Thyroid gland (tissue), 4 donors: ENCODE results near the gene SURF1.

Experiments used
- CTCF ChIP-seq, 6 experiments: fragments of 200-600 bp in 3 of 6; fragments of 450-650 bp in 3 of 6; sonication (generic) in 3 of 6; IDR thresholded peaks; one replicate each; pipeline ENCODE4 v1.5.1; 2016 to 2019; ENCODE audit warnings: antibody characterized with exemption in 6 of 6, mild to moderate bottlenecking in 2 of 6, inconsistent platforms in 1 of 6, moderate library complexity in 1 of 6
- POLR2A ChIP-seq, 2 donors: fragments of 450-650 bp; IDR thresholded peaks; one replicate each; pipeline ENCODE4 v1.6.1; 2017; ENCODE audit warnings: antibody characterized with exemption in 2 of 2, mild to moderate bottlenecking in 2 of 2, moderate library complexity in 1 of 2

DNA sequence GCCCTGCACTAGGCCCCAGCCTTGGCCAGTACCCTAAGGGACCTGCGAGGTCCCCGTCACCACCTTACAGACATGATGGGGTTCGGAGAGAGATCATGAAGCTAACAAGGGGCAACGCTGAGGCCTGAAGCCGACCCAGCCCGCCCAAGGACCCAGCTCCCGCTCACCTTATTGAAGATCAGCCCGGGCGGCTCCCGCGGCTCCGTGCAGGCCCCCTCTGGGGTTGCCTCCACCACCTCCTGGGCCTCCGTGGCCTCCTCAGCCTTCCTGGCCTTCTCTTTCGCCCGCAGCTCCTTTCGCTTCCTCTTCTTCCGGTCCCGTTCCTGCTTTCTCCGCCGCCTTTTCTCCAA is 23.9 kb downstream of the SURF1 start:
- TF ChIP-seq POLR2A (IDR thresholded peaks at IDR 0.05) (no peak), CTCF (IDR thresholded peaks at IDR 0.05) (no peak)
